ENCODE measurements around the gene RNF212B. TPM values are rescaled to one million over a fixed set of nuclear protein-coding genes. Genes with fewer than 3 reads are reported as not detected.

Gene RNF212B
- total RNA-seq, 1 donor from 2014 or later, result not detected

GRCh38 chr14:23316300-23316699, 78.6 kb downstream of the RNF212B start:
- H3K36me3 Mint-ChIP-seq (ENCODE audit: low read depth), result peaks cover 11% of the 10 kb centered on the region
- no peak for DNase-seq (ENCODE audit: low spot score)
- no peak overlapping the region for H3K27ac Mint-ChIP-seq (ENCODE audit: unreplicated experiment)
- no peaks in the 10 kb centered on the region for H3K9me3 Mint-ChIP-seq (ENCODE audit: low read depth)
- no peaks in the 10 kb centered on the region for H3K27me3 Mint-ChIP-seq (ENCODE audit: low read depth)
- H3K4me3 Mint-ChIP-seq (ENCODE audit: unreplicated experiment), result no peak overlapping the region
- TF ChIP-seq, protein P1, sequence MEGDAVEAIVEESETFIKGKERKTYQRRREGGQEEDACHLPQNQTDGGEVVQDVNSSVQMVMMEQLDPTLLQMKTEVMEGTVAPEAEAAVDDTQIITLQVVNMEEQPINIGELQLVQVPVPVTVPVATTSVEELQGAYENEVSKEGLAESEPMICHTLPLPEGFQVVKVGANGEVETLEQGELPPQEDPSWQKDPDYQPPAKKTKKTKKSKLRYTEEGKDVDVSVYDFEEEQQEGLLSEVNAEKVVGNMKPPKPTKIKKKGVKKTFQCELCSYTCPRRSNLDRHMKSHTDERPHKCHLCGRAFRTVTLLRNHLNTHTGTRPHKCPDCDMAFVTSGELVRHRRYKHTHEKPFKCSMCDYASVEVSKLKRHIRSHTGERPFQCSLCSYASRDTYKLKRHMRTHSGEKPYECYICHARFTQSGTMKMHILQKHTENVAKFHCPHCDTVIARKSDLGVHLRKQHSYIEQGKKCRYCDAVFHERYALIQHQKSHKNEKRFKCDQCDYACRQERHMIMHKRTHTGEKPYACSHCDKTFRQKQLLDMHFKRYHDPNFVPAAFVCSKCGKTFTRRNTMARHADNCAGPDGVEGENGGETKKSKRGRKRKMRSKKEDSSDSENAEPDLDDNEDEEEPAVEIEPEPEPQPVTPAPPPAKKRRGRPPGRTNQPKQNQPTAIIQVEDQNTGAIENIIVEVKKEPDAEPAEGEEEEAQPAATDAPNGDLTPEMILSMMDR (IDR thresholded peaks at IDR 0.05), result no peak
- peaks cover 17% of the 10 kb centered on the region for H3K4me1 Mint-ChIP-seq (ENCODE audit: low read depth)

- DNase-seq (ENCODE audit: low spot score), result no peak
- no peaks in the 10 kb centered on the region for H3K27me3 Mint-ChIP-seq (ENCODE audit: low read depth)
- H3K4me3 Mint-ChIP-seq (ENCODE audit: unreplicated experiment), result peak overlapping the region; percentile 67
- H3K36me3 Mint-ChIP-seq (ENCODE audit: low read depth), result peaks cover 18% of the 10 kb centered on the region
- H3K27ac Mint-ChIP-seq (ENCODE audit: unreplicated experiment), result peak overlapping the region; percentile 97
- no peaks in the 10 kb centered on the region for H3K9me3 Mint-ChIP-seq (ENCODE audit: low read depth)
- H3K4me1 Mint-ChIP-seq (ENCODE audit: low read depth), result peaks cover 34% of the 10 kb centered on the region
- TF ChIP-seq, protein P1 (IDR thresholded peaks at IDR 0.05), result no peak
Measured at GRCh38 chr14:23319746-23320583, 82.2 kb downstream of the RNF212B start.

DNA sequence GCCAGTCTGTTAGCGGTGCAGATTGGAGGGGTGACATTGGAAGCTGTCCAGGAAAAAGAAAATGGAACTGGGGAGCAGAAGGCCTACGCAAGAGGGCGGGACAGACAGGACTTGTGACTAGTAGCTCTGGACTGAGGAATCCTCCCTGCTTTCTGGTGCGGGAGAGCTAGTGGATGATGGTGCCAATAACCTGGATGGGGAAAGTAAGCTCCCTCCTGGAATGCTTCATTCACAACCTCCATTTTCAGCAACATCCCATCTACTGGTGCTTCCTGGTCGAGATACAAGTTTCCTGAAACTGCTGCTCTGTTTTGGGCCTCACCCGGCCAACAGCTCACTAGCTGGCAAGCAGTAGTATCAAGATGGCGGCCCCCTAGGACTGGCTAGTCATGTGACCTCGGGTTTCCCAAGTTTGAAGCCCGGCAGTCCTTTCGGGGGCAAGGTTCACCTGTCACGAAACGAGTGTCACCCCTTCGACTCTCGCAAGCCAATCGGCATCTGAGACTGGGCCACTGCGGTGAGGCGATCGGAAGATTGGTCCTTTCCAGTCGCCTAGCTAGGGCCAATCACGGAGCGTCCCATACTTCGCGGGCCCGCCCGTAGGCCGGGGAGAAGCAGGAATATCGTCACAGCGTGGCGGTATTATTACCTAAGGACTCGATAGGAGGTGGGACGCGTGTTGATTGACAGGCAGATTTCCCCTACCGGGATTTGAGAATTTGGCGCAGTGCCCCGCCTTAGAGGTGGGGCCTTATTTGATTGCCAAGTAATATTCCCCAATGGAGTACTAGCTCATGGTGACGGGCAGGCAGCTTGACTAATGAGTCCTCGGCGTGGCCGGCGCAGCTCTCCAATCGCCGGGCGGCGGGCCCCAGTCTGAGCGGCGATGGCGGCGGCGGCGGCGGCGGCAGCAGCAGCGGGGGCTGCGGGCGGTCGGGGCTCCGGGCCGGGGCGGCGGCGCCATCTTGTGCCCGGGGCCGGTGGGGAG, 83.1 kb downstream of the RNF212B start, which contains the start of gene PABPN1:
Gene PABPN1, plus strand, starts transcription at position 874 of the 988 bp plus-strand sequence. Its CDS starts 13 bp downstream, at position 887.
- Mint-ChIP-seq H3K36me3 (ENCODE audit: low read depth) (peaks cover 19% of the 10 kb centered on the region), H3K4me1 (ENCODE audit: low read depth) (peaks cover 34% of the 10 kb centered on the region), H3K27ac (ENCODE audit: unreplicated experiment) (peak within 1 kb of the TSS; percentile 97), H3K9me3 (ENCODE audit: low read depth) (no peaks in the 10 kb centered on the region), H3K4me3 (ENCODE audit: unreplicated experiment) (peak within 1 kb of the TSS; percentile 95), H3K27me3 (ENCODE audit: low read depth) (no peaks in the 10 kb centered on the region)
- TF ChIP-seq, protein P1 (IDR thresholded peaks at IDR 0.05), result no peak
- DNase-seq (ENCODE audit: low spot score), result peak; percentile 98

GRCh38 chr14:23321572-23322547, 84.1 kb downstream of the RNF212B start:
- peaks cover 19% of the 10 kb centered on the region for H3K36me3 Mint-ChIP-seq (ENCODE audit: low read depth)
- H3K9me3 Mint-ChIP-seq (ENCODE audit: low read depth), result no peaks in the 10 kb centered on the region
- H3K27ac Mint-ChIP-seq (ENCODE audit: unreplicated experiment), result peak overlapping the region; percentile 91
- H3K4me3 Mint-ChIP-seq (ENCODE audit: unreplicated experiment), result peak overlapping the region; percentile 95
- TF ChIP-seq, protein P1 (IDR thresholded peaks at IDR 0.05), result no peak
- H3K27me3 Mint-ChIP-seq (ENCODE audit: low read depth), result no peaks in the 10 kb centered on the region
- no peak for DNase-seq (ENCODE audit: low spot score)
- peaks cover 32% of the 10 kb centered on the region for H3K4me1 Mint-ChIP-seq (ENCODE audit: low read depth)

Other genes starting within 250 kb of the RNF212B start
- 6.0 to 7.6 TPM (median 6.0 TPM) in 3 replicates for gene C14orf93, start 227.8 kb upstream of the RNF212B start, total RNA-seq
- 151 to 207 TPM (median 172 TPM) in 3 replicates for gene PSMB5, start 203.0 kb upstream of the RNF212B start, total RNA-seq
- not detected in 3 replicates for gene PSMB11, start 195.7 kb upstream of the RNF212B start, total RNA-seq
- gene CDH24, start 180.4 kb upstream of the RNF212B start, total RNA-seq, result 9.3 to 10.6 TPM (median 10.2 TPM) in 3 replicates
- gene ACIN1, start 142.8 kb upstream of the RNF212B start, total RNA-seq, result 129 to 169 TPM (median 137 TPM) in 3 replicates
- gene C14orf119, start 142.4 kb upstream of the RNF212B start, total RNA-seq, result 51.0 to 56.8 TPM (median 52.5 TPM) in 3 replicates
- gene CIROP, start 132.9 kb upstream of the RNF212B start, total RNA-seq, result not detected in 3 replicates
- not detected in 3 replicates for gene CEBPE, start 118.7 kb upstream of the RNF212B start, total RNA-seq
- gene SLC7A8, start 54.3 kb upstream of the RNF212B start, total RNA-seq, result 0.31 to 0.89 TPM (median 0.45 TPM) in 3 replicates
- gene HOMEZ, start 48.2 kb downstream of the RNF212B start, total RNA-seq, result 7.3 to 8.2 TPM (median 7.6 TPM) in 3 replicates
- 11.0 to 20.7 TPM (median 11.2 TPM) in 3 replicates for gene PPP1R3E, start 64.9 kb downstream of the RNF212B start, total RNA-seq
- 21.8 to 34.2 TPM (median 25.9 TPM) in 3 replicates for gene BCL2L2, start 68.9 kb downstream of the RNF212B start, total RNA-seq
- gene PABPN1, start 83.5 kb downstream of the RNF212B start, total RNA-seq, result 135 to 182 TPM (median 136 TPM) in 3 replicates
- 40.3 to 63.9 TPM (median 44.0 TPM) in 3 replicates for gene SLC22A17, start 115.0 kb downstream of the RNF212B start, total RNA-seq
- 29.5 to 36.7 TPM (median 29.6 TPM) in 3 replicates for gene EFS, start 127.2 kb downstream of the RNF212B start, total RNA-seq
- not detected in 3 replicates for gene IL25, start 134.9 kb downstream of the RNF212B start, total RNA-seq
- not detected in 3 replicates for gene CMTM5, start 139.1 kb downstream of the RNF212B start, total RNA-seq
- not detected in 3 replicates for gene MYH6, start 170.3 kb downstream of the RNF212B start, total RNA-seq
- not detected in 3 replicates for gene MYH7, start 197.7 kb downstream of the RNF212B start, total RNA-seq
- gene NGDN, start 231.8 kb downstream of the RNF212B start, total RNA-seq, result 23.2 to 25.2 TPM (median 23.5 TPM) in 3 replicates